Measurements from ENCODE around the gene GLG1.
A peak's percentile ranks its signal among the peaks of the same experiment; 100 is the strongest.

Gene GLG1

GRCh38 chr16:74608381-74608780 is 1.5 kb upstream of the GLG1 start:
- no peak for DNase-seq

GRCh38 chr16:74607962-74608356 is 1.0 kb upstream of the GLG1 start:
- peak; percentile 1 for DNase-seq

- no peak for DNase-seq
These were observed 522 bp upstream of the GLG1 start for GRCh38 chr16:74607310-74607961.

GRCh38 chr16:74605746-74606520 is 981 bp downstream of the GLG1 start:
- no peak for DNase-seq

- no peak for DNase-seq
These were observed 1.6 kb downstream of the GLG1 start for GRCh38 chr16:74605332-74605731.

- DNase-seq = no peak
These were observed 3.1 kb downstream of the GLG1 start for GRCh38 chr16:74603848-74604247.

- DNase-seq = no peak
These were observed 5.6 kb downstream of the GLG1 start for GRCh38 chr16:74601126-74601871.

GRCh38 chr16:74596586-74596985 is 10.3 kb downstream of the GLG1 start:
- no peak for DNase-seq

- DNase-seq = no peak
These were observed 14.1 kb downstream of the GLG1 start for GRCh38 chr16:74592847-74593246.

GRCh38 chr16:74591876-74592650 is 14.9 kb downstream of the GLG1 start:
- DNase-seq = no peak

- no peak for DNase-seq
These were observed 20.0 kb downstream of the GLG1 start for GRCh38 chr16:74586948-74587347.

GRCh38 chr16:74585846-74586443 is 21.0 kb downstream of the GLG1 start:
- no peak for DNase-seq

GRCh38 chr16:74583926-74584666 is 22.8 kb downstream of the GLG1 start:
- no peak for DNase-seq

- DNase-seq = no peak
These were observed 23.9 kb downstream of the GLG1 start for GRCh38 chr16:74582970-74583369.

GRCh38 chr16:74580833-74581232 is 26.1 kb downstream of the GLG1 start:
- DNase-seq = no peak

- no peak for DNase-seq
These were observed 28.1 kb downstream of the GLG1 start for GRCh38 chr16:74578838-74579237.

- no peak for DNase-seq
These were observed 28.5 kb downstream of the GLG1 start for GRCh38 chr16:74578433-74578832.

- DNase-seq = peak; percentile 17
These were observed 29.0 kb downstream of the GLG1 start for GRCh38 chr16:74577882-74578366.

- DNase-seq = no peak
These were observed 30.9 kb downstream of the GLG1 start for GRCh38 chr16:74575807-74576643.

- DNase-seq = no peak
These were observed 31.6 kb downstream of the GLG1 start for GRCh38 chr16:74575175-74575806.
